DMS 273 treated with DMSO at 0.1 percent for 48 hours (cell line): ENCODE results near the gene OR1E1.
"Not testable (repeated sequence)": the region's sequence is repeated elsewhere in the genome, so short reads cannot be mapped to it uniquely, and the experiment has no call there.

Experiments
- DNase-seq: peaks from one replicate; lab custom pipeline; 2025; lab: John Stamatoyannopoulos, UW

The OR1E1 gene, protein sequence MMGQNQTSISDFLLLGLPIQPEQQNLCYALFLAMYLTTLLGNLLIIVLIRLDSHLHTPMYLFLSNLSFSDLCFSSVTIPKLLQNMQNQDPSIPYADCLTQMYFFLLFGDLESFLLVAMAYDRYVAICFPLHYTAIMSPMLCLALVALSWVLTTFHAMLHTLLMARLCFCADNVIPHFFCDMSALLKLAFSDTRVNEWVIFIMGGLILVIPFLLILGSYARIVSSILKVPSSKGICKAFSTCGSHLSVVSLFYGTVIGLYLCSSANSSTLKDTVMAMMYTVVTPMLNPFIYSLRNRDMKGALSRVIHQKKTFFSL

DNA sequence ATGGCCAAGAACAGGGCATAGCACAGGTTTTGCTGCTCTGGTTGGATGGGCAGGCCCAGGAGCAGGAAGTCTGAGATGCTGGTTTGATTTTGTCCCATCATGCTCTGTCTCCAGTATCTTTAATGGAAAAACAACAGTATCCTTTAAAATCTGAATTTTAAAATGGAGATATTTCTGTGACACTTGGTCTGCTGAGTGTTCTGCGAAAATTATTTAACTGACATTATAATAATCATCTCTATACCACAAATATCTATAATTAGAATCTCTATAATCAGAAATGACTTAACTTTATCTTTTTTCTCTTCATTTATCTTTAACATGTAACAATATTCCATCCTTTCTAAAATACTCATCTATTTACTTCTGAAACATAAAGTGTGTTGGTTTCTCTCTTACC is at the start of gene OR1E1:
Gene OR1E1, minus strand, starts transcription at position 101 of the 400 bp plus-strand sequence. Its CDS starts 0 bp downstream, at position 101.
- DNase-seq, result no peak

DNA sequence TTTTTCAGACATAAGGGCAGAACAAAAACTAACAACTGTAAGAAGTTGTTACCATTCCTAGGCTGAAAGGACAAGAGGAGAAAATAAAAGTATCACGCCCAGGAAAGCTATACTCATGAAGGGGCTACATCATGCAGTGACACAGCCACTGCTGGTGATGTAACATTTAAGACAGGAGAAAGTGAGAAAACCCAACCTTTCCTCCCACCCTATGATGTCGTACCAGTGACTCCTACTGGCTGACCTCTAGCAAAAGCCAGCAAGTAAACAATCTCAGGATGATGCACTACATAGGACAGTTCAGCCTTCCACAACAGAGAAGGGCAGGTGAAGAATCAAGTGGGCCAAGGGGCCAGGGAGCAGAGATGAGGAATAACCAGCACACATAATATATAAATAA is 49.4 kb upstream of the OR1E1 start:
- DNase-seq, result no peak

DNA sequence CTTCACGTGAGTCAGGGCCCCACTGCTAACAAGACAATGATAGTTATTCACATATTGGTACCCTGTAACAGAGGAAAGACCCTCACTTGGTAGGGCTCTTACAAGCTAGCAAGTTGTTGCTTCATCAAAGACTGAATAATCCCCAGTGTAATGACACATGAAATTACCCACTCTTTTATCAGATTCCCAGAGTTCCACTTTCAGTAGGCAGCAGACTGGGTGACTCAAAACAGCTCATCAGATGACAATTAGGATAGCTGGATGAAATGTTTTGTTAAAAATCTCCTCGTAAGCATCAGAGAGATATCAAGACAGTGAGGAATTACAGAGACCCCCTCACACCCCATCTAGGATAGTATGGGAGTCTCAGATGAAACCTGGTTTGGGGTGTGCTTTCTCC is 42.2 kb upstream of the OR1E1 start:
- no peak for DNase-seq

DNA sequence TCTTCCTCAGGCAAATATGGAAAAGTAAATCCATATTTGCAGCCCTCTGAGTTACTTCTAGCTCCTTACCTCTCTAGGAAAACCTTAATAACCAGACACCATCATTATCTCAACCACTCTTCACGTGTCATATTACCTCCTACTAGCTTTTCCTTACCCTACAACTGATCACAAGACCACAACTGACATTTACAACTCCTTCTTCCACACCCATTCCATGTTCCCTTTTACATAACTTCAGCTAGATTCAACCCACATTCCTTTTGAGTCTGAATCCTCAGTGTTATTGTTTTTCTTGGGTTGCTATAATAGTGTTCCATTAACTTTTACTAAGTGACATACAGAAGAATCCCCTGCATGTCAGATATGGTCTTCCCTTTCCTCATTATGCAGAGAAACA is 40.2 kb upstream of the OR1E1 start:
- DNase-seq, result no peak

DNA sequence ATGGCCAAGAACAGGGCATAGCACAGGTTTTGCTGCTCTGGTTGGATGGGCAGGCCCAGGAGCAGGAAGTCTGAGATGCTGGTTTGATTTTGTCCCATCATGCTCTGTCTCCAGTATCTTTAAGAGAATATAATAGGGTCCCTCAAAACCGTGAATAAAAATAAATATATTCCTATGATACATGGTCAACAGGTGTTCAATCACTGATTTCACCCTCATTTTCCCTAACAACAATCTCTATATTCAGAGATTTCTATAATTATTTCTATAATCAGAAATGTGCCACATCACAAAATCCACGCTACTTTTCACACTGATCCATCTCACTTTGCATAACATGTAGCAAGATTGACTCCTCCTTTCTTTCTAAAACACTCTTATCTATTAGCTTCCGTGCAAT is 35.5 kb upstream of the OR1E1 start, which contains the start of gene OR1E2:
Gene OR1E2, minus strand, starts transcription at position 101 of the 400 bp plus-strand sequence. Its CDS starts 0 bp downstream, at position 101.
- no peak for DNase-seq

DNA sequence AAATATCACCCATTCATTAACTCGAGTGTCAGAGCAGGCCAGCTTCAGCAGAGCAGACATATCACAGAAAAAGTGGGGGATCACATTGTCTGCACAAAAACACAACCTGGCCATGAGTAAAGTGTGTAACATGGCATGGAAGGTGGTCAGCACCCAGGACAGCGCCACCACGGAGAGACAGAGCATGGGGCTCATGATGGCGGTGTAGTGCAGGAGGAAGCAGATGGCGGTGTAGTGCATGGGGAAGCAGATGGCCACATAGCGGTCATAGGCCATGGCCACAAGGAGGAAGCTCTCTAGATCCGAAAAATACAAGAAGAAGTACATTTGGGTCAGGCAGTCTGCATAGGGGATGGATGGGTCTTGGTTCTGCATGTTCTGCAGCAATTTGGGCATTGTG is 35.0 kb upstream of the OR1E1 start:
- DNase-seq, result not testable (repeated sequence)

DNA sequence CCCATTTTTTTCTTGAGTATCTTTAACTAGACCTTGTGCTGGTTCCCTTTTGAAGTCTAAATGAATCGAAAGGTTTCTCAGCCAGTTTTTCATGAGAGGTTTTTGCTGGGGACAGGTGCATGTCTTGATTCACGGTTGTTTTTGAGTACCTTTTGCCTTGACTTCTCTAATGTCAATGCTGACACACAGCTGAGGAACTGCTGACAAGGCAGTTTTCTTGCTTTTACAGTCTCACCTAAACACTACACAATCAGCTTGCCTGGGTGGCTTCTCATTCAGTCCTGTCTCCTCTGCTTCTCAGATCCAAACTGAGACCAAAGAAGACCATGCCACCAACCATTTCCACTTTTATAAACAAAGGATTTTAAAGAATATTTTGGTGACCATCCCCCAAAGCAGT is 20.0 kb upstream of the OR1E1 start:
- DNase-seq, result no peak

DNA sequence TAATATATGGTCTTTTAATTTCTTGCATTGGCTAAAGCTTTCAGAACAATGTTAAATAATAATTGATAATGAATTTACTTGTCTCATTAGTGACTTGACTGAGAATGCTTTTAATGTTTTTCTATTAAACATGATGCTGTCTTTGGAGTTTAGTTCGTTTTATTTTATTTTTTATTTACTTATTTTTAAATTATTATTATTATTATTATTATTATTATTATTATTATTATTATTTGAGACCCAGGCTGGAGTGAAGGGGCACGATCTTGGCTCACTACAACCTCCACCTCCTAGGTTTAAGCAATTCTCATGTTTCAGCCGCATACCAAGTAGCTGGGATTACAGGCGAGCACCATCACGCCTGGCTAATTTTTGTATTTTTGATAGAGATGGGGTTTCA is 17.4 kb upstream of the OR1E1 start:
- no peak for DNase-seq

DNA sequence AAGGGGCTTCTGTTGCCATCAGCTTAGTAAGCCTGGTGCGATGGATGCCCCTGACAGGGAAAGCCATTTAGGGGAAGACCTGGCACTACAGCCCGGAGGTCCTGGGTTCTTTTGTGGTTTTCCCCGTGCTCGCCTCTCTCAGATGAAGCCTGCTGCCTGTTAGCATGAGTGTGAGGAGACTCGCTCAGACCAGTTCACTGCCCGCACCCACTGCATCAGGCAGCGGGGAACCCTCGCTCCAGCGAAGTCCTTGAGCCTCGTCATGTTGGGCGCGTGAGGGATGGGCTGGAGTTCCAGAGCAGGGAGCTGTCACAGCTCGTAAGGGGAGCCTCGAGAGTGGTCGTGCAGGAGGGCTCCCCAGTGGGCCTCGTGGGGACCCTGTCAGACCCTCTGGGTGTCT is 14.0 kb upstream of the OR1E1 start:
- not testable (repeated sequence) for DNase-seq

DNA sequence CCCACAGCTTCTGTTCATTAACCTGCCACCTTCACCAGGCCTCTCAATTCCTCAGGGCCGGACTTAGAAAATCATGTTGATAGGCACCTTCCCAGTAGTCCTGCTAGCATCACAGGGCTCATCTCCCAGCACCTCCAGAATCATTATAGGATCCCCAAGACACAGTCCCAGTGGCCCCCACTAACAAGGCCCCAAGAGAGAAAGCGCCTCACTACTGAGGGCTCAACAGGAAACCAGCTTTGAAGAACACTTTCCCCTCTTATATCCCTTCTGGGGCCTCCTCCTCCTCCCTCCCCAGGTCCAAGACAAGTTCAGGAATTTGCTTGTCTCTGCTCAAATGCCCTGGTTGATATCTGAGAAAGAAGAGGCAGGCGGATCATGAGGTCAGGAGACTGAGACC is 12.9 kb upstream of the OR1E1 start, which contains the start of gene OR3A3:
Gene OR3A3, plus strand, starts transcription at position 301 of the 400 bp plus-strand sequence.
- no peak for DNase-seq

DNA sequence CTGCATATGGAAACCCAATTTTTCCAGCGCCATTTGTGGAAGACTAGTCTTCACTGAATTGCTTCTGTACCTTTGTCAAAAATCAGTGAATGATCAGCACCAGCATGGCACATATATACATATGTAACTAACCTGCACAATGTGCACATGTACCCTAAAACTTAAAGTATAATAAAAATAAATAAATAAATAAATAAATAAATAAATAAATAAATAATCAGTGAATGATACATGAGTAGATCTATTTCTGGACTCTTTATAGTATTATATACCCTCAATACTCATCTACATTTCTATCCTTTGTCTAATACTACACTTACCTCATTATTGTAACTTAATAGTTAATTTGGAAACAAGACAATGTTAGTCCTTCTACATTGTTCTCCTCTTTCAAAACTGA is 5.6 kb upstream of the OR1E1 start:
- not testable (repeated sequence) for DNase-seq

DNA sequence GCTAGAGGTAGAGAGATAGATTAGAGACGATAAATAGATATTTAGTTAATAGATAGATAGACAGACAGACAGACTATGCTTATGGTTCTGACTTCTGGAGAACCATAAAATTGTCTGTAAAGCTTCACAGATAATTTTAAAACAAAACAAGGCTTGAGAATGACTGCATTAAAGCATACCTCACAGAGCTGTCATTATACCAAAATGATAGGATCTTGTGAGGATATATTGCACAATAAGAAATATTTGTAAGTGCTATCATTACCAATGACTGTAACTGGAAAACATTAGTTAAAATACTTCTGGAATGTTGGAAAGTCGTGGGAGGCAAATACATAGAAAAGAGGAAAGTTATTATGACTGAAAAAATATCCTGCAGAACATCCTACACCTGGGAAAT is 3.6 kb upstream of the OR1E1 start:
- DNase-seq, result no peak

DNA sequence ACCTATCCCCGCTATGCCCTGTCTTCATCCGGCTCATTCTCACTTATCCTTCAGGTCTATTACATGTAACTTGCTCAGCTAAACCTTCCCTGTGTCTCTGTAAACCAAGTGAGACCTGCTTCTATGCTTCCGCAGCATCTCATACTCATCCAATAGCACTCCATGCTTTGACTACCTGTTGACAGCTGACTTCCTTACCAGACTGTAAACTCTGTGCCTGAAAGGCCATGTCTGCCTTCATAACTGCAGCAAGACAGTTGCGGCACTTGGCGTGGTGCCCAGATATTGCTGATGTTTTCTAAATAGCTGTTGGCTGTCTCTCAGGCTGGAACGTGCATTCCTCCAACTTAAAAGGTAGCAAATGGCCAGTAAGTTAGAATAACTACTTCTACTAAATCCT is 1.8 kb upstream of the OR1E1 start:
- no peak for DNase-seq

DNA sequence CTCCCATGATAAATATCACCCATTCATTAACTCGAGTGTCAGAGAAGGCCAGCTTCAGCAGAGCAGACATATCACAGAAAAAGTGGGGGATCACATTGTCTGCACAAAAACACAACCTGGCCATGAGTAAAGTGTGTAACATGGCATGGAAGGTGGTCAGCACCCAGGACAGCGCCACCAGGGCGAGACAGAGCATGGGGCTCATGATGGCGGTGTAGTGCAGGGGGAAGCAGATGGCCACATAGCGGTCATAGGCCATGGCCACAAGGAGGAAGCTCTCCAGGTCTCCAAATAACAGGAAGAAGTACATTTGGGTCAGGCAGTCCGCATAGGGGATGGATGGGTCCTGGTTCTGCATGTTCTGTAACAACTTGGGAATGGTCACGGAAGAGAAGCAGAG is 409 bp downstream of the OR1E1 start:
- not testable (repeated sequence) for DNase-seq

DNA sequence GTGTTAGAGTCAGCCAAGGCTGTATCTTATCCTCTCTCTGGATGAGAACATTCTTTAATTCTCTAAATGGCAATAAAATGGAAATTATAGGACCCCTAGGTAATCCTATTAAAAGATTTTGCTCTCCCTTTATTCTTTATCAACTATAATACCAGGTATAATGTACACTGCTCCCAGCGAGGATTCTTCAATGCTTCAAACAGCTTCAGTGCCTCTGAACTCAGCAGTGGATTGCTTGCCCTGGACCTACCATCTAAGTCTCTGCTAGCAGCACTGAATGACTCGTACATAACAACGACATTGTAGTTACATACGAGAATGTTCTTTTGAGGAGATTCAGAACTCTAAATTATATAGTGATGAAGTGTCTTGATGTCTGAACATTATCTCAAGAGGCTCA is 8.4 kb downstream of the OR1E1 start:
- DNase-seq, result no peak

DNA sequence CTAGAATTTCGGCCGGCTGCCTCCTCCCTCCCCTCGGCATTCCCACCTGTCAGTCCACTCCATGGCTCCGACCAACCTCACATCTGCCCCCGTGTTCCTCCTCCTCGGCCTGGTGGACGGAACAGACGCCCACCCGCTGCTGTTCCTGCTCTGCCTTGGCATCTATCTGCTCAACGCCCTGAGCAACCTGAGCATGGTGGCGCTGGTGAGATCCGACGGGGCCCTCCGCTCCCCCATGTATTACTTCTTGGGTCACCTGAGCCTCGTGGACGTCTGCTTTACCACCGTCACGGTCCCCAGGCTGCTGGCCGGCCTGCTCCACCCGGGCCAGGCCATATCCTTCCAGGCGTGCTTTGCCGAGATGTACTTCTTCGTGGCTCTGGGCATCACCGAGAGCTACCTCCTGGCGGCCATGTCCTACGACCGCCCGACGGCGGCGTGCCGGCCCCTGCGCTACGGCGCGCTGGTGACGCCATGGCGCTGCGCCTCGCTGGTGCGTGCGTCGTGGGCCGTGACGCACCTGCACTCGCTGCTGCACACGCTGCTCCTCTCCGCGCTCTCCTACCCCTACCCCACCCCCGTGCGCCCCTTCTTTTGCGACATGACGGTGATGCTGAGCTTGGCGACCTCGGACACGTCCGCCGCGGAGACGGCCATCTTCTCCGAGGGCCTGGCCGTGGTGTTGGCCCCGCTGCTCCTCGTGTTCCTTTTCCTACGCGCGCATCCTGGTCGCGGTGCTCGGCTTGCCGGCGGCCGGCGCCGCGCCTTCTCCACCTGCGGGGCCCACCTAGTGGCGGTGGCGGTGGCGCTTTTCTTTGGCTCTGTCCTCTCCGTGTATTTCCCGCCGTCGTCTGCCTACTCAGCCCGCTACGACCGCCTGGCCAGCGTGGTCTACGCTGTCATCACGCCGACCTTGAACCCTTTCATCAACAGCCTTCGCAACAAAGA is 12.1 kb downstream of the OR1E1 start, which contains the start of gene OR3A2:
Gene OR3A2, minus strand, starts transcription at position 440 of the 948 bp plus-strand sequence.
- no peak for DNase-seq

DNA sequence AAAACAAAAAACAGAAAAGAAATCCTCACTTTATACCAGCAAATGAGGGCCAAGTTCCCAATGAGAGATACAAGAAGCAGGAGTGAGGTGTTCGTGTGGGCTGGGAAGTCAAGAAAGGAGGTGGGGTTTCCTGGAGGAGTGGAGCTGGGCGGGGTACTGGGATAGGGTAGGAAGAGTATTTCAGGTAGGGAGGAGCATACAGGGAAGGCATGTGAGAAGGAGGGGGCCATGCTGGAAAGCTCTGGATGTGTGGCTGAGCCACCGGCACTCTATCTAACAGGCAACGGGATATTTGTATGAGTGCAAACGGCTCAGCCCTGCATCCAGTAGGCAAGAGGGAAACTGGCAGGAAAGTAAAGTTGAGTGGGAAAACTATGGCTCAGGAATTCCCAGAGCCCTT is 16.3 kb downstream of the OR1E1 start:
- DNase-seq, result no peak

DNA sequence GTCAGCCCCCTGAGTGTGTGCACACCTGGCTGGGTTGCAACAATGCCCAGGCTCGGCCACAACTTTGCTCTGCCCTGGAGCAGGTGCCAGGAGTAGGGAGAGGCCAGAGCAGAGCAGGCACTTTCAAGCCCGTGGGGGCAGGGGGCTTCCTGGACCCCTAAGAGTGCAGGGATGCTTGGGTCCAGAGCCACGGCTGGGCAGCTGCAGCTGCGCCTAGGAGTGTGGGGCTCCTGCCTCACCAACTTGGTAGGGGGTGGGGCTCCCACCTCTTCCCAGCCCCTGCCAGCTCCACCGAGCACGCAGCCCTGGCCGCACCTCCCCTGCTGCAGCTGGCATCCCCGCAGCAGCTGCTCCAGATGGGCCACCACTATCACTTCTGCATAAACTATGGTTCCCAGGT is 19.9 kb downstream of the OR1E1 start:
- DNase-seq, result no peak

DNA sequence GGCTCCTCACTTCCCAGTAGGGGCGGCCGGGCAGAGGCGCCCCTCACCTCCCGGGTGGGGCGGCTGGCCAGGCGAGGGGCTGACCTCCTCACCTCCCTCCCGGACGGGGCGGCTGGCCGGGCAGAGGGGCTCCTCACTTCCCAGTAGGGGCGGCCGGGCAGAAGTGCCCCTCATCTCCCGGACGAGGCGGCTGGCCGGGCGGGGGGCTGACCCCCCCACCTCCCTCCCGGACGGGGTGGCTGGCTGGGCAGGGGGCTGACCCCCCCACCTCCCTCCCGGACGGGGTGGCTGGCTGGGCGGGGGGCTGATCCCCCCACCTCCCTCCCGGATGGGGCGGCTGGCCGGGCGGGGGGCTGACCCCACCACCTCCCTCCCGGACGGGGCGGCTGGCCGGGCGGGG is 27.0 kb downstream of the OR1E1 start:
- not testable (repeated sequence) for DNase-seq
